Stomach smooth muscle (tissue), 2 donors: ENCODE data around the gene ORC6.

Source experiments
- H3K27ac ChIP-seq: one replicate; pipeline ENCODE4 v1.7.0; 2013; ENCODE audit warnings: mild to moderate bottlenecking, low read length, inconsistent platforms
- H3K27me3 ChIP-seq, 2 donors: one replicate each; pipeline ENCODE4 v1.7.0; 2013; ENCODE audit warnings: low read length in 2 of 2; ENCODE audit not compliant: insufficient read depth in 2 of 2, control insufficient read depth in 1 of 2
- H3K36me3 ChIP-seq, 2 donors: one replicate each; pipeline ENCODE4 v1.7.0; 2013; ENCODE audit warnings: low read length in 2 of 2; ENCODE audit not compliant: control insufficient read depth in 2 of 2, insufficient read depth in 2 of 2
- H3K4me1 ChIP-seq: one replicate; pipeline ENCODE4 v1.7.0; 2013; ENCODE audit warnings: low read length; ENCODE audit not compliant: control insufficient read depth, insufficient read depth
- H3K4me3 ChIP-seq, 2 donors: one replicate each; pipeline ENCODE4 v1.7.0; 2013; ENCODE audit warnings: low read length in 2 of 2
- H3K9ac ChIP-seq, 2 donors: one replicate each; pipeline ENCODE4 v1.7.0; 2013; ENCODE audit warnings: low read length in 2 of 2, mild to moderate bottlenecking in 1 of 2
- H3K9me3 ChIP-seq, 2 donors: one replicate each; pipeline ENCODE4 v1.7.0; 2013; ENCODE audit warnings: low read length in 2 of 2; ENCODE audit not compliant: control insufficient read depth in 2 of 2
- donor health status: healthy.
- donor health status: Pancreatic carcinoma.

Gene ORC6

GRCh38 chr16:46731691-46732555 is 42.5 kb downstream of the ORC6 start:
- no peak overlapping the region for H3K9ac ChIP-seq
- H3K9me3 ChIP-seq: no peaks in the 10 kb centered on the region
- no peak overlapping the region for H3K4me3 ChIP-seq
- H3K27me3 ChIP-seq: no peaks in the 10 kb centered on the region
- H3K36me3 ChIP-seq: no peaks in the 10 kb centered on the region
- no peaks in the 10 kb centered on the region for H3K4me1 ChIP-seq
- H3K27ac ChIP-seq: no peak overlapping the region

DNA sequence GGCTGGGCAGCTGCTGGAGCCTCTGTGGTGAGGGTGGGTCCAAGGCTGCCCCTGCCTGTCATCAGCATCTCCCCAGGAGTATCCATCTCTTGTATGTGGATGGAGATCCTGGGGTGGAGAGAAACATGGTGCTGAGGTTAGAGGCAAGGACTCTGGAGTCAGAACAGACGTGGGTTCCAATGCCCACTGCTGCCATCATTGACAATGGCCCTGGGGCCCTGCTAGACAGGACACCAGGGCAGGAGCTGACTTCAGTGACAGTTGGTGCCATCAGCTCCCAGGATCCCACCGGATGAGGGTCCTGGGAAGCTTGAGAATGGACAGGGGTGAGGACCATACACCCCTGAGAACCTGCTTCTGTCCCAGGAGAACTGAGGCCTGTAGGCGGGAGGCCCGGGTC is 43.1 kb downstream of the ORC6 start:
- no peaks in the 10 kb centered on the region for H3K36me3 ChIP-seq
- H3K27ac ChIP-seq: no peak overlapping the region
- H3K4me1 ChIP-seq: no peaks in the 10 kb centered on the region
- H3K27me3 ChIP-seq: no peaks in the 10 kb centered on the region
- H3K9ac ChIP-seq: no peak overlapping the region
- no peaks in the 10 kb centered on the region for H3K9me3 ChIP-seq
- H3K4me3 ChIP-seq: no peak overlapping the region

DNA sequence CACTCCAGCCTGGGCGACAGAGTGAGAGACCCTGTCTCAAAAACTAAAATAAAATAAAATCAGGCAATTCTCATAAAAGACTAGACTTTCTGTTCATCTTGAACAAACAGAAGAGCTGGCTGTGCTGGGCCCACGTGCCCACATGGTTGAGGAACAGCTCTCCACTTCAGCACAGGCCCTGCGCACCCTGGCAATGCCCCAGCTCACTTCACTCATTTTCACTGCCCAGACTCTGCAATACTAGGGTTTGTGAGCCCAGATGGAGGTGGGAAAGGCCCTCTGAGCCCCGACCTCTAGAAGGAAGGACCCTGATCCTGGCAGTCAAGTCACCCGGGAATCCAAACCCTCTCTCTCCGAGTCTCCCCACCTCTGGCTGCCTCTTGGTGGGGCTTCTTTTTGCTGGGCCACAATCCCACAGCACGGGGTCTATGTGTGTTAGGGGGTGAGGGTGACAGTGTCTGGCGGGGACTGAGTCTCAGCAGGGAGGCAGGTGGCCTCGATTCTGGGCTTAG is 43.9 kb downstream of the ORC6 start:
- Histone ChIP-seq H3K27ac (no peak overlapping the region), H3K9me3 (no peaks in the 10 kb centered on the region), H3K9ac (no peak overlapping the region), H3K4me3 (no peak overlapping the region), H3K4me1 (no peaks in the 10 kb centered on the region), H3K36me3 (no peaks in the 10 kb centered on the region), H3K27me3 (no peaks in the 10 kb centered on the region)

- no peak overlapping the region for H3K27ac ChIP-seq
- H3K4me3 ChIP-seq: no peak overlapping the region
- no peaks in the 10 kb centered on the region for H3K27me3 ChIP-seq
- H3K36me3 ChIP-seq: no peaks in the 10 kb centered on the region
- H3K9me3 ChIP-seq: no peaks in the 10 kb centered on the region
- no peaks in the 10 kb centered on the region for H3K4me1 ChIP-seq
- H3K9ac ChIP-seq: no peak overlapping the region
These were observed 47.2 kb downstream of the ORC6 start for GRCh38 chr16:46736695-46737094.

DNA sequence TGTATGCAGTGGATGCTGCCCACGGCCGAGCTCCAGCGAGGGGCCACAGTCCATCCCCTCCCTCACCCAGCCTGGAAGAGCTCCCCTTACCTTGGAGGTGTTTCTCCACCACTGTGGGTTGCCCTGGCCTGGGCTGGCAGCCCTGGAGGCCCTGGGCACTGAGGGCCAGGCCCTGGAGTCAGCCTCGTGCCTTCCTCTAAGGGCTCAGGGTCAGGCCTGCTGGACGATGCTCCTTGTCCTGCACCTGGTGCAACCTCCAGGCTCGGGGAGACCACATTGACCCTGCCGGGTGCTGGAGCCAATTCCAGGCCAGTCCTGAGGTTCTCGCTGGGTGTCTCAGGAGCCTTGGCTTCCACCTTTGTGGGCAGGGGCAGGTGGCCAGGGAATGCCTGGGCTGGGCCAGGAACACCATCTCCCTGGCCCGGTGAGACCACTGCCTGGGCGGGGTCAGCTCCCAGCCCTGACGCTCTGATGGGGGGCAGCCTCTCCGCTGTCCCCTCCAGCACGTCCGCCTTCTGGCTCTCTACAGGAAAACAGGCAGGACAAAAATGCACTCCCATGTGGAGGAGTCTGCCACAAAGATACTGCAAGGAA is 48.3 kb downstream of the ORC6 start:
- H3K27me3 ChIP-seq: no peaks in the 10 kb centered on the region
- H3K27ac ChIP-seq: no peak overlapping the region
- H3K4me3 ChIP-seq: no peak overlapping the region
- H3K4me1 ChIP-seq: no peaks in the 10 kb centered on the region
- H3K36me3 ChIP-seq: no peaks in the 10 kb centered on the region
- H3K9me3 ChIP-seq: no peaks in the 10 kb centered on the region
- H3K9ac ChIP-seq: no peak overlapping the region

GRCh38 chr16:46739934-46740333 is 50.5 kb downstream of the ORC6 start:
- Histone ChIP-seq H3K4me3 (no peak overlapping the region), H3K9me3 (no peaks in the 10 kb centered on the region), H3K36me3 (no peaks in the 10 kb centered on the region), H3K27me3 (no peaks in the 10 kb centered on the region), H3K4me1 (no peaks in the 10 kb centered on the region), H3K27ac (no peak overlapping the region), H3K9ac (no peak overlapping the region)

GRCh38 chr16:46743232-46743719 is 53.8 kb downstream of the ORC6 start:
- Histone ChIP-seq H3K36me3 (no peaks in the 10 kb centered on the region), H3K9ac (no peak overlapping the region), H3K9me3 (no peaks in the 10 kb centered on the region), H3K27me3 (no peaks in the 10 kb centered on the region), H3K4me1 (no peaks in the 10 kb centered on the region), H3K4me3 (no peak overlapping the region), H3K27ac (no peak overlapping the region)

- Histone ChIP-seq H3K27me3 (no peaks in the 10 kb centered on the region), H3K9me3 (no peaks in the 10 kb centered on the region), H3K27ac (no peak overlapping the region), H3K4me1 (no peaks in the 10 kb centered on the region), H3K36me3 (no peaks in the 10 kb centered on the region), H3K9ac (no peak overlapping the region), H3K4me3 (no peak overlapping the region)
These were observed 56.2 kb downstream of the ORC6 start for GRCh38 chr16:46745617-46746016.

- Histone ChIP-seq H3K4me3 (no peak overlapping the region), H3K9me3 (no peaks in the 10 kb centered on the region), H3K27ac (no peak overlapping the region), H3K4me1 (no peaks in the 10 kb centered on the region), H3K9ac (no peak overlapping the region), H3K36me3 (no peaks in the 10 kb centered on the region), H3K27me3 (no peaks in the 10 kb centered on the region)
These were observed 57.6 kb downstream of the ORC6 start for GRCh38 chr16:46746821-46747776.
